ENCODE measurements around the gene SEMA6A. TPM values are rescaled to one million over a fixed set of nuclear protein-coding genes. Genes with fewer than 3 reads are reported as not detected.

Gene SEMA6A
- total RNA-seq, 1 donor from 2014 or later: not detected

- intact Hi-C loops (cut with micrococcal nuclease): no loop called here
- no peak for DNase-seq (ENCODE audit: low spot score)
- Mint-ChIP-seq H3K4me3 (ENCODE audit: low read depth) (no peak overlapping the region), H3K27me3 (ENCODE audit: low read depth) (peaks cover 5% of the 10 kb centered on the region), H3K36me3 (ENCODE audit: low read depth) (no peaks in the 10 kb centered on the region), H3K4me1 (ENCODE audit: low read depth) (peaks cover 4% of the 10 kb centered on the region), H3K9me3 (no peaks in the 10 kb centered on the region), H3K27ac (no peak overlapping the region)
Measured at GRCh38 chr5:116451066-116451465, 123.6 kb downstream of the SEMA6A start.

GRCh38 chr5:116449458-116449857, 125.2 kb downstream of the SEMA6A start:
- Mint-ChIP-seq H3K27me3 (ENCODE audit: low read depth) (peaks cover 3% of the 10 kb centered on the region), H3K27ac (no peak overlapping the region), H3K4me3 (ENCODE audit: low read depth) (no peak overlapping the region), H3K36me3 (ENCODE audit: low read depth) (no peaks in the 10 kb centered on the region), H3K4me1 (ENCODE audit: low read depth) (peaks cover 2% of the 10 kb centered on the region), H3K9me3 (no peaks in the 10 kb centered on the region)
- no peak for DNase-seq (ENCODE audit: low spot score)
- intact Hi-C loops (cut with micrococcal nuclease): no loop called here

- no peaks in the 10 kb centered on the region for H3K4me1 Mint-ChIP-seq (ENCODE audit: low read depth)
- peaks cover 3% of the 10 kb centered on the region for H3K27me3 Mint-ChIP-seq (ENCODE audit: low read depth)
- H3K9me3 Mint-ChIP-seq: no peaks in the 10 kb centered on the region
- H3K4me3 Mint-ChIP-seq (ENCODE audit: low read depth): no peak overlapping the region
- no peak for DNase-seq (ENCODE audit: low spot score)
- no peak overlapping the region for H3K27ac Mint-ChIP-seq
- H3K36me3 Mint-ChIP-seq (ENCODE audit: low read depth): no peaks in the 10 kb centered on the region
- intact Hi-C loops (cut with micrococcal nuclease): no loop called here
Measured at GRCh38 chr5:116448870-116449427, 125.7 kb downstream of the SEMA6A start.

- no peak overlapping the region for H3K4me3 Mint-ChIP-seq (ENCODE audit: low read depth)
- H3K27ac Mint-ChIP-seq: no peak overlapping the region
- H3K27me3 Mint-ChIP-seq (ENCODE audit: low read depth): peaks cover 2% of the 10 kb centered on the region
- H3K9me3 Mint-ChIP-seq: no peaks in the 10 kb centered on the region
- no peaks in the 10 kb centered on the region for H3K36me3 Mint-ChIP-seq (ENCODE audit: low read depth)
- no peaks in the 10 kb centered on the region for H3K4me1 Mint-ChIP-seq (ENCODE audit: low read depth)
- intact Hi-C loops (cut with micrococcal nuclease): no loop called here
- no peak for DNase-seq (ENCODE audit: low spot score)
Measured at GRCh38 chr5:116448450-116448849, 126.2 kb downstream of the SEMA6A start.

GRCh38 chr5:116446356-116447005, 128.1 kb downstream of the SEMA6A start:
- Mint-ChIP-seq H3K27me3 (ENCODE audit: low read depth) (peaks cover 2% of the 10 kb centered on the region), H3K4me1 (ENCODE audit: low read depth) (no peaks in the 10 kb centered on the region), H3K9me3 (no peaks in the 10 kb centered on the region), H3K4me3 (ENCODE audit: low read depth) (no peak overlapping the region), H3K27ac (no peak overlapping the region), H3K36me3 (ENCODE audit: low read depth) (no peaks in the 10 kb centered on the region)
- DNase-seq (ENCODE audit: low spot score): no peak
- intact Hi-C loops (cut with micrococcal nuclease): no loop called here

GRCh38 chr5:116445311-116445710, 129.3 kb downstream of the SEMA6A start:
- H3K4me3 Mint-ChIP-seq (ENCODE audit: low read depth): no peak overlapping the region
- no peaks in the 10 kb centered on the region for H3K4me1 Mint-ChIP-seq (ENCODE audit: low read depth)
- DNase-seq (ENCODE audit: low spot score): no peak
- no peaks in the 10 kb centered on the region for H3K27me3 Mint-ChIP-seq (ENCODE audit: low read depth)
- H3K36me3 Mint-ChIP-seq (ENCODE audit: low read depth): no peaks in the 10 kb centered on the region
- H3K27ac Mint-ChIP-seq: no peak overlapping the region
- H3K9me3 Mint-ChIP-seq: no peaks in the 10 kb centered on the region
- intact Hi-C loops (cut with micrococcal nuclease): no loop called here

GRCh38 chr5:116444373-116445295, 130.0 kb downstream of the SEMA6A start:
- no peaks in the 10 kb centered on the region for H3K4me1 Mint-ChIP-seq (ENCODE audit: low read depth)
- no peaks in the 10 kb centered on the region for H3K27me3 Mint-ChIP-seq (ENCODE audit: low read depth)
- intact Hi-C loops (cut with micrococcal nuclease): no loop called here
- no peak overlapping the region for H3K27ac Mint-ChIP-seq
- H3K36me3 Mint-ChIP-seq (ENCODE audit: low read depth): no peaks in the 10 kb centered on the region
- no peak overlapping the region for H3K4me3 Mint-ChIP-seq (ENCODE audit: low read depth)
- DNase-seq (ENCODE audit: low spot score): no peak
- no peaks in the 10 kb centered on the region for H3K9me3 Mint-ChIP-seq

- intact Hi-C loops (cut with micrococcal nuclease): no loop called here
- Mint-ChIP-seq H3K4me1 (ENCODE audit: low read depth) (no peaks in the 10 kb centered on the region), H3K9me3 (no peaks in the 10 kb centered on the region), H3K27ac (no peak overlapping the region), H3K4me3 (ENCODE audit: low read depth) (no peak overlapping the region), H3K36me3 (ENCODE audit: low read depth) (no peaks in the 10 kb centered on the region), H3K27me3 (ENCODE audit: low read depth) (no peaks in the 10 kb centered on the region)
- no peak for DNase-seq (ENCODE audit: low spot score)
Measured at GRCh38 chr5:116442931-116443551, 131.6 kb downstream of the SEMA6A start.

GRCh38 chr5:116442095-116442534, 132.5 kb downstream of the SEMA6A start:
- no peak for DNase-seq (ENCODE audit: low spot score)
- Mint-ChIP-seq H3K27me3 (ENCODE audit: low read depth) (no peaks in the 10 kb centered on the region), H3K27ac (no peak overlapping the region), H3K4me3 (ENCODE audit: low read depth) (no peak overlapping the region), H3K4me1 (ENCODE audit: low read depth) (no peaks in the 10 kb centered on the region), H3K36me3 (ENCODE audit: low read depth) (no peaks in the 10 kb centered on the region), H3K9me3 (no peaks in the 10 kb centered on the region)
- intact Hi-C loops (cut with micrococcal nuclease): no loop called here

GRCh38 chr5:116441223-116441622, 133.4 kb downstream of the SEMA6A start:
- intact Hi-C loops (cut with micrococcal nuclease): loop anchor here (2.0 kb wide), 1 partner anchor 14 kb away; no protein-coding TSS in a partner anchor
- Mint-ChIP-seq H3K27ac (no peak overlapping the region), H3K4me3 (ENCODE audit: low read depth) (no peak overlapping the region), H3K36me3 (ENCODE audit: low read depth) (no peaks in the 10 kb centered on the region), H3K9me3 (no peaks in the 10 kb centered on the region), H3K27me3 (ENCODE audit: low read depth) (no peaks in the 10 kb centered on the region), H3K4me1 (ENCODE audit: low read depth) (no peaks in the 10 kb centered on the region)
- DNase-seq (ENCODE audit: low spot score): no peak

GRCh38 chr5:116440457-116441001, 134.1 kb downstream of the SEMA6A start:
- Mint-ChIP-seq H3K27ac (no peak overlapping the region), H3K9me3 (no peaks in the 10 kb centered on the region), H3K27me3 (ENCODE audit: low read depth) (no peaks in the 10 kb centered on the region), H3K4me1 (ENCODE audit: low read depth) (no peaks in the 10 kb centered on the region), H3K4me3 (ENCODE audit: low read depth) (no peak overlapping the region), H3K36me3 (ENCODE audit: low read depth) (no peaks in the 10 kb centered on the region)
- intact Hi-C loops (cut with micrococcal nuclease): loop anchor here (2.0 kb wide), 1 partner anchor 14 kb away; no protein-coding TSS in a partner anchor
- no peak for DNase-seq (ENCODE audit: low spot score)

- H3K9me3 Mint-ChIP-seq: no peaks in the 10 kb centered on the region
- no peaks in the 10 kb centered on the region for H3K36me3 Mint-ChIP-seq (ENCODE audit: low read depth)
- no peak overlapping the region for H3K27ac Mint-ChIP-seq
- H3K4me3 Mint-ChIP-seq (ENCODE audit: low read depth): no peak overlapping the region
- no peaks in the 10 kb centered on the region for H3K27me3 Mint-ChIP-seq (ENCODE audit: low read depth)
- DNase-seq (ENCODE audit: low spot score): no peak
- H3K4me1 Mint-ChIP-seq (ENCODE audit: low read depth): no peaks in the 10 kb centered on the region
- intact Hi-C loops (cut with micrococcal nuclease): loop anchor here (2.0 kb wide), 1 partner anchor 15 kb away; no protein-coding TSS in a partner anchor
Measured at GRCh38 chr5:116439905-116440304, 134.7 kb downstream of the SEMA6A start.

Data from activated T-helper 2 cell treated with anti-CD3 and anti-CD28 coated beads, Interferon-gamma antibody, Interleukin-2, Interleukin-4, amounts not matched to agents 10 μg/mL and 5 μg/mL and 100 μg/mL, durations not matched to agents 14 hours and 24 hours and 36 hours (primary cell).